Stimulated activated CD4-positive, alpha-beta T cell treated with anti-CD3 and anti-CD28 coated beads, Interleukin-15, amount 100 ng/mL, for 24 hours (primary cell): ENCODE data around the gene TRIM37.
"Not testable (repeated sequence)": the region's sequence is repeated elsewhere in the genome, so short reads cannot be mapped to it uniquely, and the experiment has no call there.

Experiments used
- DNase-seq: peaks from one replicate; pipeline ENCODE4 v3.0.0-alpha.2; 2020

The TRIM37 gene, protein sequence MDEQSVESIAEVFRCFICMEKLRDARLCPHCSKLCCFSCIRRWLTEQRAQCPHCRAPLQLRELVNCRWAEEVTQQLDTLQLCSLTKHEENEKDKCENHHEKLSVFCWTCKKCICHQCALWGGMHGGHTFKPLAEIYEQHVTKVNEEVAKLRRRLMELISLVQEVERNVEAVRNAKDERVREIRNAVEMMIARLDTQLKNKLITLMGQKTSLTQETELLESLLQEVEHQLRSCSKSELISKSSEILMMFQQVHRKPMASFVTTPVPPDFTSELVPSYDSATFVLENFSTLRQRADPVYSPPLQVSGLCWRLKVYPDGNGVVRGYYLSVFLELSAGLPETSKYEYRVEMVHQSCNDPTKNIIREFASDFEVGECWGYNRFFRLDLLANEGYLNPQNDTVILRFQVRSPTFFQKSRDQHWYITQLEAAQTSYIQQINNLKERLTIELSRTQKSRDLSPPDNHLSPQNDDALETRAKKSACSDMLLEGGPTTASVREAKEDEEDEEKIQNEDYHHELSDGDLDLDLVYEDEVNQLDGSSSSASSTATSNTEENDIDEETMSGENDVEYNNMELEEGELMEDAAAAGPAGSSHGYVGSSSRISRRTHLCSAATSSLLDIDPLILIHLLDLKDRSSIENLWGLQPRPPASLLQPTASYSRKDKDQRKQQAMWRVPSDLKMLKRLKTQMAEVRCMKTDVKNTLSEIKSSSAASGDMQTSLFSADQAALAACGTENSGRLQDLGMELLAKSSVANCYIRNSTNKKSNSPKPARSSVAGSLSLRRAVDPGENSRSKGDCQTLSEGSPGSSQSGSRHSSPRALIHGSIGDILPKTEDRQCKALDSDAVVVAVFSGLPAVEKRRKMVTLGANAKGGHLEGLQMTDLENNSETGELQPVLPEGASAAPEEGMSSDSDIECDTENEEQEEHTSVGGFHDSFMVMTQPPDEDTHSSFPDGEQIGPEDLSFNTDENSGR

DNA sequence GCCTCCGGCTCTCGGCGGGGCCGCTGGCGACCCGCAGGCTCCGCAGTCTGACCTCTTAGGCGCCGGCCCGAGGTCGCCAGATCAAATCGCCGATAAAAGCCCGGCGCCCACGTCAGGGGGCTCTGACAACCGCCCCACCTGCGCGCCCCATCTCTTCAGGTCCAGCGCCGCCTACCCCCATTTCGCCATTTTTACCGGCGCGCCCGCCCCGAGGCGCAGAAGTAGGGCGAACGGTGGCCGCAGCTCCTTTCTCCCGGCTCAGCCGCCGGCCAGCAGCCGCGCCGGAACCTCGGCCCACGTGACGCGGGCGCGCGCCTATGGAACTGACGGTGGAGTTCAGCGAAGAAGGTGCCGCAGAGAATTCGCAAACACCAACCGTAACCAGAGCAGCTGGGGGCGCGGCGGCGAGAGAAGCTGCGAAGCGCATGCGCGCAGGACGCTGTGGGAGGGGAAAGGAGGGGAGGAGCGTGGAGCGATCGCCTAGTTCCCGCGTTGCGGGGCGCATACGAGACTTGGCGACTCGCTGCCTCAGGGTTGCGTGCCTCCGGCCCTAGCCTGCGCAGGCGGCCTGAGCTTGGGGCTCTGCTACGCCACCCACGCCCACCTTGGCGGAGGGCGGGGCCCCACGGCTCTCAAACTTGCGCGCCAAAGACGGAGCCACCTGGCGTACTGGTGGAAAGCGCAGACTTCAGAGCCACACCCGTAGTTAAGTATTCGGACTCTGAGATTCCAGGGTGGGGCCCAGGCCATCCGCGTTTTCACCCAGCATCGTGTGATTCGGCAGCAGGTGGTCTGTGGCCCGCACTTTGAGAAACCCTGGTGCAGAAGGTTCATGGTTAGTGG lies at the start of gene TRIM37:
Gene TRIM37, minus strand, starts transcription at position 418 of the 843 bp plus-strand sequence. CDS start 419 bp downstream, outside the sequence.
- DNase-seq: peak; percentile 99

DNA sequence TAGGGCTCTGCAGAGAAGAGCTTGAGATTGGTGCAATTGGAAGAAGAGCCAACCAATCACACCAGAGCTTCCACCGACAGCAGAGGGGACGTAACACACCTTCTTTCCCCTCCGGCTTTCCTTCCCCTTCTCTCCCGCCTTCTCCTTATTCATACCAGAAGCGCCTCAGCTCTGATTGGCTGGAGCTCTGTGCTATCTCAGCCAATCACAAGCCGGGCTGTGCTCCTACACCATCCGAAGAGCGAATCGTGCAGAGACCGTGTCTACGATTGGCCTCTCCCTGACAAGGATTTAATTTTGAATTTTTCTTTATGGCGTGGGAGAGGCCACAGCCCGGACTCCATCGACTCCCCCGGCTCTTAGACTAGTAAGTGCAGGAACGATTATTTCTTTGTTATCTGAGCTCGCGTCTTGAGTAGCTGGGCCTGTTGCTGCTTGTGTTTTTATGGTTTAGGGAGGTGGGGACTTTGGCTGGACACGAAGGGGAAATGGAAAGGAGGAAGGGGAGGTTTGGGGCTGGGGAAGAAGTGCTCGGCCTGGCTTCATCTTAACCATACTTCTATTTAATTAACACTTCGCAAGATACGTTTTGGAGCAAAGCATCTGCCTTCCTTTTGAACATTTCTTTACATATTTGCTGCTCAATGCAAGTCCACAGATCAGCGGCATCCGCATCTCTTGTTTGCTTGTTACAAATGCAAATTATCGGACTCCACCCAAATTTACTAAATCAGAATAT lies 48.9 kb upstream of the TRIM37 start, which contains the start of gene PRR11:
Gene PRR11, plus strand, starts transcription at position 308 of the 739 bp plus-strand sequence. CDS start 14,007 bp downstream, outside the sequence.
- DNase-seq: peak; percentile 92

DNA sequence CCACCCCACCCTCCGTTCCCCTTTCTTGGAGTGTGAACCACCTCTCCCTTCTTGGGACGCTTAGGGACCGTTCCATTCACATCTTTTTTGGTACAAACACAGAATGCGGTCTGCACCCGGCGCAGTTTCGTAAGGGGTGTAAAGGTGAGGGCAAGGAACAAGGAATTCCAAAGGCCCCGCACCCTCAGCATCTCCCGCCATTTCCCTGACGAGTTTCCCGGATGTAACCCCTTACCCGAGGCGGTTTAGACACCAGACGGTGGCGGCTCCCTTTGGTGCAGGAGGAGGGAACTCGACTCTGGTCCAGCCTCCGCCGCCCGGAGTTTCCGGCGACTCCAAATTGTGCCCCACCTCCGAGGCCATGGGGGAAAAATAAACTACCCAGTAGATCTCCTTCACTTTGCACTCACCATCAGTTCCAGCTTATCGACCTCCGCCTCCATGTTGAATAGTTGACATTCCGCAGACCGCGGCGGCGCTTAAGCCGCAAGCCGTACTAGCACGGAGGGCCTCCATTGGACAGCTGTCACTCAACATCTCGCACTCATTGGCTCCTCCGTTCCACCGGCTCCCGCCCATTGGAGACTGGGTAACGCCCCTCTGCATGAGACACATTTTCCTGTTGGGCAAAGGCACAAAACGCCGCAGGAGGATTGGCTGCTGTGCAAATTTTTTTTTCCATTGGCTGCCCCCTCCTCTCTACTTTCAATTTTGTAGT lies 48.2 kb upstream of the TRIM37 start, which contains the start of gene SKA2:
Gene SKA2, minus strand, starts transcription at position 466 of the 718 bp plus-strand sequence. Its CDS starts 23 bp downstream, at position 443.
- peak; percentile 97 for DNase-seq

DNA sequence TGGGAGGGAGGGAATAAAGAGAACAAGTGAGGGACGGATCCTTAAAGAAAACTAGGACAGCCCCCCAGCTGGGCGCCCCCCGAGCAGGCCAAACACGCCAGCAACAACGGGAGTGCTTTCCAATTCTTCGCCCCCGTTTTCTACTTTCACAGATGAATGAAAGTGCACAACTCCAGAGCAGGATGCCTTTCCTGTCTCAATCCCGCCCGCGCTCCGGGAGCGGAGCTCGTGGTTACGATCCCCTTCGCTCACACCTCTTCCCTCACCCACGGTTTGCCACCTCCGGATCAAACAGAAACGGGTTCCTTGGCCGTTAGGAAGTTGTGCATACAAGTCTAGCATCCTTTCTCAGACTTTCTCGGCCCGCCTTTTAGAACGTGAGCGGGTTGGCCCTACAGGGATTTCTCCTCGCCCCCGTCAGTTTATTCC lies 47.6 kb upstream of the TRIM37 start:
- peak; percentile 59 for DNase-seq

DNA sequence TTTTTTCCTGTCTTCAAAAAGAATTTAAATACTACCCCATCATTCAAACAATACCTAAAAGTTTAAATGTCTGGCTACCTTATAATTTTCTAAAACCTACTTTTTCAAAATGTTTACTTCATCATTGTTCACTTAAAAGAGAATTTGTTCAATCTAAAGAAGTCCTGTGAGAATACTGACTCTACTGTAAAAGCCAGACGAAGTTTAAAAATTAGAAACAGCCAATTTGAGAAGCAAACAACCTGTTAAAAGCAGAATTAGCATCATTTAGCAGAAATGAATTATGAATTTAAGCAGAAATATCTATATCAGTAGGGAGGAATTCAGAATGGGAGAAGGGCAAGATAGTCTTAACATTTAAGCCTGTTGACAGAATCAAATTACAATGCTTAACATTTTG lies 46.2 kb upstream of the TRIM37 start:
- no peak for DNase-seq

DNA sequence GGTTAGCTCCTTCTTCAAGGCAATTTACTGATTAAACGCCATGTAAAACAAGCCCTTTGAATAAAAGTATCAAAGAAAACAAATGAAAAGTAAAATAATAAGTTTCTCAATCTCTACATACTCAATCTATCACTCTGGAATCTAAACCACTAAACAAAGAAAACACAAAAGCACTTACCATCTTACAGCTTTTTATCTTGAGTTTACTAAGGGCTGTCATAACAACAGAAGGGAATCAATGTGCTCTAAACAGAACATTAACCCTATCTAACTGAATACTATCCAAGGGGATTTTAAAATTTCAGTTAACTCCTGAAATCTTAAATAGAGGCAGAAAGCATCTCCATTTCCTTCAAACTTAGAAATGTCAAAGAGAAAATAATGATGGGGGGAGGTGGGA lies 44.9 kb upstream of the TRIM37 start:
- DNase-seq: no peak

DNA sequence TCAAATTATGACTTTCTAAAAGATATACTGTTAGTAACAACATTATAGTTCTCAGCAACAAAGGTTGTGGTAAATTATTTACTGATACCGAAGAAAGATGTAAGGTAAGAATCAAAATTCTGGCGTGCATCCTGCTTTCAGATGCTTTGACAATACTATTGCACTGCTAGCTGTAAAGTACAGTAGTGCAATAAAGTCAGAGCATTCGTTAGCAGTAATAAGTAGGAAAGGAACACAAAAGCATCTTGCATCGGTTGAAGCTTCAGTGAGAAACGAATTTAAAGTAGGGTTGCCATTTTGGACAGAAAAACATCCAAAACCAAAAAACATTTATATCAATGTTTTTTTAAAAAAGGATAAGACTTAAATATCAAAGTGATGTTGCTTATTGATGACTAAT lies 44.3 kb upstream of the TRIM37 start:
- no peak for DNase-seq

DNA sequence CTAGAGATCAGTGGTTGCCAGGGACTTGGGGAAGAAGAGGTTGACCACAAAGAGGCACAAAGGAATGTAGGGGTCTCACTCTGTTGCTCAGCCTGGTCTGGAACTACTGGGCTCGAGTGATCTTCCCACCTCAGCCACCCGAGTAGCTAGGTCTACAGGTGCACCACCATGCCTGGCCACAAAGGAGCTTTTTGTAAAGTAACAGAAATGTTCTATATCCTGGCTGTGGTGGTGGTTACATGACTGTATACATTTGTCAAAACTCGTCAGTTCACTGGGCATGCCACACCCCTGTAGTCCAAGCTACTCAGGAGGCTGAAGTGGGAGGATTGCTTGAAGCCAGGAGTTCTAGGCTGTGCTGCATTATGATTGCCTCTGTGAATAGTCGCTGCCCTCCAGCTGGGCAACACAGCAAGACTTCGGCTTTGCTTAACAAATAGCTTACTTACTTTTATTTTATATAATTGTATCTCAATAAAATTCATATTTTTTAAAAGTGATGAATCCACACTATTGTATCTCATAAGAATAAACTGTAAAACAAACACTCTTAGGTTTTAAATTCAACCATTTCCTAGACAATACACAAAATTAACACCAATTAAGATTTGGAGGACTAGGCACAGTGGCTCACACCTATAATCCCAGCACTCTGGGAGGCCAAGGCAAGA lies 43.3 kb upstream of the TRIM37 start:
- no peak for DNase-seq

DNA sequence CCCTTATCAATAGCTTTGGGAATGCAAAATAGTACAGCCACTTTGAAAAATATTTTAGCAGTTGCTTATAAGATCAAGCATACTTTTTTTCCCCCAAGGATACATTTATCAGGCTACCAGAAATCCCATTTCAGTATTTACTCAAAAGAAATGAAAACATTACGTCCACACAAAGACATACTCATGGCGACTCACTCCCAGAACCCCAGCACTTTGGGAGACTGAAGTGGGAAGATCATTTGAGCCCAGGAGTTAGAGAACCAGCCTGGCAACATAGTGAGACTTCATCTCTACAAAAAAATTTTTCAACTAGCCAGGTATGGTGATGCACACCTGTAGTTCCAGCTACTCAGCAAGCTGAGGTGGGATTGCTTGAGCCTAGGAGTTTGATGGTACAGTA lies 42.4 kb upstream of the TRIM37 start:
- DNase-seq: no peak

DNA sequence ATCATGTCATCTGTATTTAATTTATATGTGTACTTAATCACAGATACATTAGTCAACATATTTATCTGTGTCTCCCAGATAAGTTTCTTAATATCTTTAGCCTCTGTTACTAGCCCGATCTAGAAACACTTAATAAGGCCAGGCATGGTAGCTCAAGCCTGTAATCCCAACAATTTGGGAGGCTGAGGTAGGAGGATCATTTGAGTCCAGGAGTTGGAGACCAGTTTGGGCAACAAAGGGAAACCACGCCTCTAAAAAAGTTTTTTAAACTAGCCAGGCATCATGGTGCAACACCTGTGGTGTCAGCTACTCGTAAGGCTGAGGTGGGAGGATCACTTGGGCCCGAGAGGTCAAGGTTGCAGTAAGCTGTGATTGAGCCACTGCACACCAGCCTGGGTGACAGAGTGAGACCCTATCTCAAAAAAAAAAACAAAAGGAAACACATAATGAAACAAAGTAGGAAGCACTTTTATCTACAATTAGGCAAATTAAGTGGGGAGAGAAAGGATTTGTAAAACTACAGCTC lies 39.0 kb upstream of the TRIM37 start:
- no peak for DNase-seq

DNA sequence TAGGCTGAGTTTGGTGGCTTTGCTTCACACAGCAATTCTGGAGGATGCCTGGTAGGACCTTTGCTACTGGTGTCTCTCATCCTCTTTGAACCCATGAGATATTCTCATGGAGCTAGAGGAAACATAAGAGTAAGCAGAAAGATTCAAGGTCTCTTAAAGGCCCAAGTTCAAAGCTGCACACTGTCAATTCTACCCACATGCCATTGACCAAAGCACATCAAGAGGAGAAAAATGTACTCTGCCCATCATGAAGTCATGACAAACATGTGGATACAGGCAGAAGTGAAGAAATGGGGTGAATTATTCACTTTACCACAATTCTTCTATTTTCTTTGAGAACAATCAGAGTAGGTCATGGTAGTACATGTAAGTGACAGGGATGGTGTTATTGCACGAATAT lies 35.2 kb upstream of the TRIM37 start:
- no peak for DNase-seq

DNA sequence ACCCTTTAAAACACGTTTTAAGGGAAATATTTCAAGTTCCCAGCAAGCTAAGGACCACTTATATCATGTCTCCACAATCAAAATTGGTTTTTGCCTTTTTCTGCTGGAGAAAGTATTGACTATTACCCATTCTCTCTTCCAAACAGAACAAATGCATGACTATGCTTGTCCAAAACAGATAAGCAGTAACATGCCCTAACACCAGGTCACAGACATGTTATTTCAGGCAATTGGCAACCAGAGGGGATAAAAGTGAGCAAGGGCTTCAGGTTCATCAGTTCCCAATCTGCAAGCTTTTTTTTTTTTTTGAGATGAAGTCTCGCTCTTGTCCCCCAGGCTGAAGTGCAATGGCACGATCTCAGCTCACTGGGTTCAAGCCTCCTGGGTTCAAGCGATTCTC lies 33.3 kb upstream of the TRIM37 start:
- DNase-seq: no peak

DNA sequence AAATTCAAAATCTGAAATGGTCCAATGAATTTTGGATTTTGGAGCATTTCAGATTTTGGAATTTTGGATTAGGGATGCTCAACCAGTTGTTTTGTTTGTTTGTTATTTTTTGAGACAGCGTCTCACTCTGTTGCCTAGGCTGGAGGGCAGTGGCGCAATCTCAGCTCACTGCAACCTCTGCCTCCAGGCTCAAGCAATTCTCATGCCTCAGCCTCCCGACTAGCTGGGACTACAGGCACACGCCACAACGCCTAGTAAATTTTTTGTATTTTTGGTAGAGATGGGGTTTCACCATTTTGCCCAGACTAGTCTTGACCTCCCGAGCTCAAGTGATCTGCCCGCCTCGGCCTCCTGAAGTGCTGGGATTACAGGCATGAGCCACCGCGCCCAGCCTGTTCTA lies 31.7 kb upstream of the TRIM37 start:
- not testable (repeated sequence) for DNase-seq

DNA sequence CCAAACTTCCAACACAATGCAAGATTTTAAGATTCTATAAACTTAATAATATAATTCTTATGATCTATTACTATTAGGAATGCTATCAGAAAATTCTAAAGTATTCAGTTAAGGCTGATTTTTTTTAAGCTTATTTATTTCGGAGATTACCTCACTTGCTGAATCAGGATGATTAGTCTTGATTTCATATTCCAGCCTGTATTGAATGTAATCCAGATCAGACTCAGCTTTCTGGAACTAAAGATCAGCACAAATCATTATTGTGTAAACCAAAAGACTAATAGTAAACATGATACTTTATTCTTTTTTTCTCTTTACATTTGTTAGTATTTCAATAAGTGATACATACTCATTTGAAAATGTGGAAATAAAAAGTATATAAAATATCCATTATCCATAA lies 24.5 kb upstream of the TRIM37 start:
- DNase-seq: no peak

DNA sequence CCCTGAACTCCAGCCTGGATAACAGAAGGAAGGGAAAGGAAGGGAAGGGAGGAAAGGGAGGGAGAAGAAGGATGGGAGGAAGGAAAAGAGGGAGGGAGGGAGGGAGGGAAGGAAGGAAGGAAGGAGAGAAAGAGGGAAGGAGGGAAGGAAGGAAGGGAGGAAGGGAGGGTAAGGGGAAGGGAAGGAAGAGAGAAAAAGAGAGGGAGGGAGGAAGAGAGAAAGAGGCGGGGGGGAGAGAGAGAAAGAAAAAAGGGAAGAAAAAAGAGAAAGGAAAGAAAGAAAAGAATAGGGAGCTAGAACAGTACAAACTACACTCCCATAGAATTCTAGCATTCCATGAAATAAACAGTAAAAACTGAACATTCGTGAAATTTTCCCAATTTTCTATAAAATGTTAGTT lies 23.1 kb upstream of the TRIM37 start:
- no peak for DNase-seq

DNA sequence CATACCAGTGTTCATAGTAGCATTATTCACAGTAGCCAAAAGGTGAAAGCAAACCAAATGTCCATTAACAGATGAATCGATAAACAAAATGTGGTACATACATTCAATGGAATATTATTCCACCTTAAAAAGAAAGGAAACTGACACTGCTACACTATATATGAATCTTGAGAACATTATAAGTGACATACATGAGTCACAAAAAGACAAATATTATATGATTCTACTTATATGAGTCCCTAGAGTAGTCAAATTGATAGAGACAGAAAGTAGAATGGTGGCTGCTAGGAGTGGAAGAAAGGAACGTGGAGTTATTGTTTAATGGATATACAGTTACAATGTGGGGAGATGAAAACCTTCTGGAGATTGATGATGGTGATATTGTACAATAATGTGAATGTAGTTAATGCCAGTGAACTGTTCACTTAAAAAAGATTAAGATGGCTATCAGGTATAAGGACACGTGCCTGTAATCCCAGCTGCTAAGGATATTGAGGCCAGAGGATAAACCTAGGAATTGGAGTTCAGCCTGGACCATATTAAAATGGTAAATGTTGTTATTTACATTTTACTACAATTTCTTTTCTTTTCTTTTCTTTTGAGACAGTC lies 20.2 kb upstream of the TRIM37 start:
- no peak for DNase-seq

DNA sequence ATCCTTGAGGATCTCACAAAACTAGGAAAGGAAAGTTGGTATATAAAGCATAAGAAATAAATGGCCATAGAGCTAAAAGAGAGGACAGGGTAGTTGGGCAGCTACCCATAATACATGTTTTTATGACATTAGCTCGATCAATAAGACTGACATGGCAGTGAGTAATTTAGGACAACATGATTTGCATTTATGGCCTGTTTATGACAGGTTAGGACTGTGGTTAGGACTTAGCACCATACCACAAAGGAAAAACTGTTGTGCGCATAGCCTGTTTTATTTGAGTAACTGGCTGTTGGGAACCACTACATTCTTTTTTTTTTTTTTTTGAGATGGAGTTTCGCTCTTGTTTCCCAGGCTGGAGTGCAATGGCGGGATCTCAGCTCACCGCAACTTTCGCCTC lies 18.0 kb upstream of the TRIM37 start:
- DNase-seq: no peak

DNA sequence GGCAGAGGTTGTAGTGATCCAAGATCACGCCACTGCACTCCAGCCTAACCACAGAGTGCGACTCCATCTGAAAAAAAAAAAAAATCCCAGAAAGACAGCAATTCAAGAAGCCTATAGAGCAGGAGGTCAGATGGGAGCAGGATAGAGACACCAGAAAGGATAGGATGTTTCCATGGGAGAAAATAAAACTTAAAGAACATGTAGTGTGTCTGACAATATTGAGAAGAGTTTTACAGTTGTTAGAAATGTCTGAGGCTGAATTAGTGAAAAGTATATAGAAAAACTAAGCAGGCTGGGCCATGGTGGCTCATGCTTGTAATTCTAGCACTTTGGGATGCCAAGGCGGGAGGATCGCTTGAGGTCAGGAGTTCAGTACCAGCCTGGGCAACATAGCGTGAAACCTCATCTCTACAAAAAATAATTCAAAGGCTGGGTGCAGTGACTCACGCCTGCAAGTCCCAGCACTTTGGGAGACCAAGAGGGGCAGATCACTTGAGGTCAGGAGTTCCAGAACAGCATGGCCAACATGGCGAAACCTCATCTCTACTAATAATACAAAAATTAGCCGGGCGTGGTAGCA lies 15.3 kb upstream of the TRIM37 start:
- no peak for DNase-seq

DNA sequence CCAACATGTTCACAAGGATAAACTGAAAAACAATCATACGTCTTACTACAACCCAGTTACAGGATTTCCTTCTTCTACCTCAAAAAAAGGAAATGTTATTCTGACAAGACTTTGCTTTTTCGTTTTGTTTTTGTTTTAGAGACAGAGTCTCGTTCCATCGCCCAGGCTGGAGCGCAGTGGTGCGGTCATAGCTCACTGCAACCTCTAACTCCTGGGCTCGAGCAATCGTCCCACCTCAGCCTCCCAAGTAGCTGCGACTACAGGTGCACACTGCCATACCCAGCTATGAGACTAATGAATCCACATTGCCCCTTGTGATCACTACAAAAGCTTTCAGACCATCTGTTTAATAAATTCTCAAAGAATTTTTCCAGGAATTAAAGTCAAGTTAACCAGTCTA lies 8.8 kb upstream of the TRIM37 start:
- no peak for DNase-seq
